Measurements from ENCODE around the gene RPL18. TPM values are rescaled to one million over a fixed set of nuclear protein-coding genes. Genes with fewer than 3 reads are reported as not detected.

Gene RPL18
- total RNA-seq, 2 donors from 2014 or later, result 2,402 to 3,112 TPM

DNA sequence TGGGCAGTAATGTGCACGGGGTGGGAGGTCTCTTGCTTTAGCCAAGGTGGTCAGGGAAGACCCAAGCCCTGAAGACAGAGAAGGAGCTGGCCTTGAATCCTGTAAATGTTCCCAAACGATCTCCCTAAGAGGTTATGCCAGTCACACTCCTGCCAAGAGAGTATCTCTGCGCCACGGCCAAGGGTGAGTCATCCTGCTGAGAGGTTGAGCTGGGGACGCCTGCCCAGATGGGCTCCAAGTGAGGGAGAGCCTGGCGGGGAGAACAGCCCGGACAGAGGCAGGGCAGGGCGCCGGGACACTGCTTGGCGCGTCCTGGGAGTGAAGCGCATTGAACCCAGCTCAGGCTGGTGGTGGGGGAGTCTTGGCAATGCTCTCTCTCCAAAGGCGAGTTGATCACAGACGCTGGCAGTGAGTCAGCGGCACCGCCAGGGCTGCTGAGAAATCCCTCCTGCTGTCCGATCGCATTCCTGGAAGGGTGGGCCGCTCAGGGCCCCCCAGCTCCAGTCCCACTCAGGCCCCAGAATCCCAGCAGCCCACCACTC lies 50.6 kb downstream of the RPL18 start:
- peaks cover 8% of the 10 kb centered on the region for H3K4me1 ChIP-seq
- peak; percentile 63 to 89 (median 84) for DNase-seq
- ATAC-seq, result peak; percentile 94
- TF ChIP-seq, protein P1, sequence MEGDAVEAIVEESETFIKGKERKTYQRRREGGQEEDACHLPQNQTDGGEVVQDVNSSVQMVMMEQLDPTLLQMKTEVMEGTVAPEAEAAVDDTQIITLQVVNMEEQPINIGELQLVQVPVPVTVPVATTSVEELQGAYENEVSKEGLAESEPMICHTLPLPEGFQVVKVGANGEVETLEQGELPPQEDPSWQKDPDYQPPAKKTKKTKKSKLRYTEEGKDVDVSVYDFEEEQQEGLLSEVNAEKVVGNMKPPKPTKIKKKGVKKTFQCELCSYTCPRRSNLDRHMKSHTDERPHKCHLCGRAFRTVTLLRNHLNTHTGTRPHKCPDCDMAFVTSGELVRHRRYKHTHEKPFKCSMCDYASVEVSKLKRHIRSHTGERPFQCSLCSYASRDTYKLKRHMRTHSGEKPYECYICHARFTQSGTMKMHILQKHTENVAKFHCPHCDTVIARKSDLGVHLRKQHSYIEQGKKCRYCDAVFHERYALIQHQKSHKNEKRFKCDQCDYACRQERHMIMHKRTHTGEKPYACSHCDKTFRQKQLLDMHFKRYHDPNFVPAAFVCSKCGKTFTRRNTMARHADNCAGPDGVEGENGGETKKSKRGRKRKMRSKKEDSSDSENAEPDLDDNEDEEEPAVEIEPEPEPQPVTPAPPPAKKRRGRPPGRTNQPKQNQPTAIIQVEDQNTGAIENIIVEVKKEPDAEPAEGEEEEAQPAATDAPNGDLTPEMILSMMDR (IDR thresholded peaks at IDR 0.05), result no peak
- TF ChIP-seq POLR2A (IDR thresholded peaks at IDR 0.05), result peak in 2 of 3 donors; percentile 24 to 25
- H3K4me3 ChIP-seq, result no peak overlapping the region
- intact Hi-C loops (cut with DNase I), result no loop called here
- H3K27ac ChIP-seq, result peak overlapping the region in 2 of 4 donors; percentile 18 to 62
- H3K9me3 ChIP-seq, result no peaks in the 10 kb centered on the region
- 9 to 12% methylated on average over 6 to 19 of the region's 19 CpGs for WGBS, 2 donors
- H3K36me3 ChIP-seq (replicated peaks in 1 of 2; ENCODE audit: insufficient read depth in 1 of 2, low read depth in 2 of 2), result no peaks in the 10 kb centered on the region
- no peaks in the 10 kb centered on the region for H3K27me3 ChIP-seq

Other genes with a start within 250 kb of the RPL18 start
- gene KDELR1, start 227.6 kb downstream of the RPL18 start, total RNA-seq, result 10 to 100 TPM; 47.5 to 51.4 TPM
- 1 to 10 TPM in 1 of 2 donors, under 1 TPM in 1; 0.26 to 2.0 TPM for gene GRIN2D, start 225.5 kb downstream of the RPL18 start, total RNA-seq
- gene GRWD1, start 173.2 kb downstream of the RPL18 start, total RNA-seq, result 10 to 100 TPM; 11.9 TPM
- gene KCNJ14, start 163.6 kb downstream of the RPL18 start, total RNA-seq, result 1 to 10 TPM in 1 of 2 donors, under 1 TPM in 1; 0.66 to 1.6 TPM
- gene CYTH2, start 149.8 kb downstream of the RPL18 start, total RNA-seq, result 10 to 100 TPM; 76.1 to 94.2 TPM
- gene LMTK3, start 107.3 kb downstream of the RPL18 start, total RNA-seq, result 1 to 10 TPM; 4.2 to 9.6 TPM
- gene SULT2B1, start 67.0 kb downstream of the RPL18 start, total RNA-seq, result 1 to 10 TPM in 1 of 2 donors, not detected in 1; 1.0 TPM
- not detected for gene SPACA4, start 12.4 kb downstream of the RPL18 start, total RNA-seq
- gene FAM83E, start 4.1 kb downstream of the RPL18 start, total RNA-seq, result 1 to 10 TPM in 1 of 2 donors, under 1 TPM in 1; 0.33 to 4.2 TPM
- gene SPHK2, start 328 bp upstream of the RPL18 start, total RNA-seq, result 10 to 100 TPM in 1 of 2 donors, 1 to 10 TPM in 1; 8.3 to 37.6 TPM
- 1 to 10 TPM; 2.0 to 4.9 TPM for gene DBP, start 18.2 kb upstream of the RPL18 start, total RNA-seq
- 1 to 10 TPM in 1 of 2 donors, not detected in 1; 2.9 TPM for gene CA11, start 27.0 kb upstream of the RPL18 start, total RNA-seq
- gene NTN5, start 53.8 kb upstream of the RPL18 start, total RNA-seq, result not detected
- 1 to 10 TPM; 2.0 to 3.4 TPM for gene FUT2, start 76.8 kb upstream of the RPL18 start, total RNA-seq
- gene MAMSTR, start 100.5 kb upstream of the RPL18 start, total RNA-seq, result 1 to 10 TPM in 1 of 2 donors, under 1 TPM in 1; 0.26 to 7.3 TPM
- 10 to 100 TPM; 14.5 to 60.0 TPM for gene RASIP1, start 121.4 kb upstream of the RPL18 start, total RNA-seq
- gene IZUMO1, start 127.7 kb upstream of the RPL18 start, total RNA-seq, result 10 to 100 TPM in 1 of 2 donors, 1 to 10 TPM in 1; 1.6 to 14.5 TPM
- 10 to 100 TPM; 14.8 to 79.1 TPM for gene FUT1, start 133.5 kb upstream of the RPL18 start, total RNA-seq
- not detected for gene FGF21, start 136.3 kb upstream of the RPL18 start, total RNA-seq
- 10 to 100 TPM; 34.5 to 56.0 TPM for gene BCAT2, start 191.9 kb upstream of the RPL18 start, total RNA-seq
- gene HSD17B14, start 217.3 kb upstream of the RPL18 start, total RNA-seq, result 1 to 10 TPM; 2.1 to 3.3 TPM
- 10 to 100 TPM in 1 of 2 donors, 1 to 10 TPM in 1; 6.5 to 21.1 TPM for gene PLEKHA4, start 249.4 kb upstream of the RPL18 start, total RNA-seq

All from body of pancreas (tissue), 4 donors.